Smooth muscle cell (in vitro differentiated cells): Measurements from ENCODE around the gene BRD7. TPM values are rescaled to one million over a fixed set of nuclear protein-coding genes. Genes with fewer than 3 reads are reported as not detected.

Experiments used
- DNase-seq: peaks from one replicate; lab custom pipeline; 2025; ENCODE audit not compliant: unreplicated experiment; lab: John Stamatoyannopoulos, UW
- H2AFZ ChIP-seq: fragments of 200-600 bp; sonication (generic); 2 replicates; pipeline ENCODE4 v1.6.0; 2016; ENCODE audit warnings: antibody characterized with exemption, low read depth, mild to moderate bottlenecking
- H3F3A ChIP-seq: fragments of 200-600 bp; sonication (generic); 2 replicates; pipeline ENCODE4 v1.6.0; 2017; ENCODE audit warnings: antibody characterized with exemption, low read depth
- H3K27ac ChIP-seq: fragments of 200-600 bp; sonication (generic); 2 replicates; pipeline ENCODE4 v1.5.1; 2016; ENCODE audit warnings: low read depth, mild to moderate bottlenecking
- H3K27me3 ChIP-seq: fragments of 200-600 bp; sonication (generic); 2 replicates; pipeline ENCODE4 v1.6.1; 2016; ENCODE audit warnings: low read depth, mild to moderate bottlenecking
- H3K36me3 ChIP-seq: fragments of 200-600 bp; sonication (generic); 2 replicates; pipeline ENCODE4 v1.5.1; 2016; ENCODE audit warnings: low read depth
- H3K4me1 ChIP-seq: fragments of 200-600 bp; sonication (generic); 2 replicates; pipeline ENCODE4 v1.5.1; 2016; ENCODE audit warnings: low read depth
- H3K4me2 ChIP-seq: fragments of 200-600 bp; sonication (generic); 2 replicates; pipeline ENCODE4 v1.6.0; 2016; ENCODE audit warnings: mild to moderate bottlenecking
- H3K4me3 ChIP-seq: fragments of 200-600 bp; sonication (generic); 2 replicates; pipeline ENCODE4 v1.5.1; 2016; ENCODE audit warnings: mild to moderate bottlenecking
- H3K79me2 ChIP-seq: fragments of 200-600 bp; sonication (generic); 2 replicates; pipeline ENCODE4 v1.6.0; 2016; ENCODE audit warnings: low read depth, mild to moderate bottlenecking
- H3K9ac ChIP-seq: fragments of 200-600 bp; sonication (generic); 2 replicates; pipeline ENCODE4 v1.6.0; 2016; ENCODE audit warnings: low read depth
- H3K9me3 ChIP-seq: fragments of 200-600 bp; sonication (generic); replicated peaks from 2 replicates; pipeline ENCODE4 v1.5.1; 2016; ENCODE audit warnings: low read depth
- H4K20me1 ChIP-seq: fragments of 200-600 bp; sonication (generic); 2 replicates; pipeline ENCODE4 v1.6.0; 2016; ENCODE audit warnings: low read depth
- CTCF ChIP-seq: fragments of 200-600 bp; sonication (generic); IDR thresholded peaks from 2 replicates; pipeline ENCODE4 v1.5.1; 2017; ENCODE audit warnings: borderline replicate concordance, mild to moderate bottlenecking, antibody characterized with exemption; ENCODE audit not compliant: insufficient read depth, poor library complexity, severe bottlenecking
- WGBS: methylation state at CpG from one replicate; pipeline ENCODE4 v1.1.7; 2016; ENCODE audit warnings: low lambda C conversion rate; 5-methylcytosine and 5-hydroxymethylcytosine counted together
- polyA plus RNA-seq: library from polyadenylated mRNA; unstranded; fragments of >200 nt; fragmentation: Nextera tagmentation; extraction: Ambion mirVana; gene quantifications from 2 replicates; pipeline ENCODE4 v1.2.1, GENCODE V29; 2016
- total RNA-seq: library from RNA; depleted of rRNA; stranded (reverse); fragments of >200 nt; gene quantifications from 2 replicates; pipeline ENCODE4 v1.2.3, GENCODE V29; 2014

BRD7 gene
- total and polyA plus RNA-seq, 2 experiments from 2014 or later: 33.9 to 40.4 TPM

- no peaks in the 10 kb centered on the region for H3K4me1 ChIP-seq
- H3F3A ChIP-seq: no peaks in the 10 kb centered on the region
- no peak overlapping the region for H3K27ac ChIP-seq
- no peaks in the 10 kb centered on the region for H3K79me2 ChIP-seq
- TF ChIP-seq CTCF: no peak
- no peak for DNase-seq
- H3K27me3 ChIP-seq: no peaks in the 10 kb centered on the region
- no peaks in the 10 kb centered on the region for H3K9me3 ChIP-seq
- no peak overlapping the region for H3K4me2 ChIP-seq
- 96% methylated on average over 5 of the region's 5 CpGs for WGBS
- no peak overlapping the region for H2AFZ ChIP-seq
- no peaks in the 10 kb centered on the region for H4K20me1 ChIP-seq
- H3K4me3 ChIP-seq: no peak overlapping the region
- no peak overlapping the region for H3K9ac ChIP-seq
- H3K36me3 ChIP-seq: no peaks in the 10 kb centered on the region
Observed at GRCh38 chr16:50401355-50401754, 32.6 kb upstream of the BRD7 start.

GRCh38 chr16:50400967-50401348, 32.2 kb upstream of the BRD7 start:
- no peak overlapping the region for H3K4me2 ChIP-seq
- no peaks in the 10 kb centered on the region for H4K20me1 ChIP-seq
- H3K27me3 ChIP-seq: no peaks in the 10 kb centered on the region
- H3K4me1 ChIP-seq: no peaks in the 10 kb centered on the region
- DNase-seq: no peak
- no peak overlapping the region for H2AFZ ChIP-seq
- no peaks in the 10 kb centered on the region for H3K36me3 ChIP-seq
- no peak overlapping the region for H3K9ac ChIP-seq
- no peak overlapping the region for H3K27ac ChIP-seq
- no peak overlapping the region for H3K4me3 ChIP-seq
- no peaks in the 10 kb centered on the region for H3K79me2 ChIP-seq
- no peaks in the 10 kb centered on the region for H3K9me3 ChIP-seq
- no peak for TF ChIP-seq CTCF
- WGBS: 87% methylated on average over 6 of the region's 6 CpGs
- H3F3A ChIP-seq: no peaks in the 10 kb centered on the region

GRCh38 chr16:50400312-50400966, 31.7 kb upstream of the BRD7 start:
- no peak overlapping the region for H3K9ac ChIP-seq
- no peak overlapping the region for H3K4me3 ChIP-seq
- no peaks in the 10 kb centered on the region for H3K79me2 ChIP-seq
- no peak overlapping the region for H3K27ac ChIP-seq
- H2AFZ ChIP-seq: no peak overlapping the region
- no peak overlapping the region for H3K4me2 ChIP-seq
- no peak for TF ChIP-seq CTCF
- DNase-seq: no peak
- 96% methylated on average over 8 of the region's 8 CpGs for WGBS
- no peaks in the 10 kb centered on the region for H3F3A ChIP-seq
- no peaks in the 10 kb centered on the region for H3K9me3 ChIP-seq
- H3K4me1 ChIP-seq: no peaks in the 10 kb centered on the region
- no peaks in the 10 kb centered on the region for H3K36me3 ChIP-seq
- no peaks in the 10 kb centered on the region for H3K27me3 ChIP-seq
- no peaks in the 10 kb centered on the region for H4K20me1 ChIP-seq

GRCh38 chr16:50399411-50399810, 30.6 kb upstream of the BRD7 start:
- H3K36me3 ChIP-seq: no peaks in the 10 kb centered on the region
- no peaks in the 10 kb centered on the region for H3K79me2 ChIP-seq
- no peak overlapping the region for H3K27ac ChIP-seq
- 96% methylated on average over 3 of the region's 3 CpGs for WGBS
- H3K27me3 ChIP-seq: no peaks in the 10 kb centered on the region
- TF ChIP-seq CTCF: no peak
- H3K4me2 ChIP-seq: no peak overlapping the region
- no peak overlapping the region for H2AFZ ChIP-seq
- H3F3A ChIP-seq: no peaks in the 10 kb centered on the region
- no peak overlapping the region for H3K4me3 ChIP-seq
- no peaks in the 10 kb centered on the region for H4K20me1 ChIP-seq
- no peak overlapping the region for H3K9ac ChIP-seq
- H3K9me3 ChIP-seq: no peaks in the 10 kb centered on the region
- DNase-seq: no peak
- H3K4me1 ChIP-seq: no peaks in the 10 kb centered on the region
